C4-2B (cell line): ENCODE data around the gene ATG9A.

Experiments used
- CTCF ChIP-seq: fragments of 450-650 bp; conservative IDR thresholded peaks from 2 replicates; pipeline ENCODE4 v1.5.1; 2017; ENCODE audit warnings: mild to moderate bottlenecking
- ZFX ChIP-seq: fragments of 450-650 bp; IDR thresholded peaks from 2 replicates; pipeline ENCODE4 v1.6.1; 2017

- TF ChIP-seq CTCF (no peak), ZFX (no peak)
These were observed 17.1 kb upstream of the ATG9A start for GRCh38 chr2:219246559-219246958.
